SK-N-MC (cell line): ENCODE data around the gene CDC42BPG.

Experiments used
- EZH2 ChIP-seq: fragments of 200-600 bp; sonication (generic); IDR thresholded peaks from one replicate; pipeline ENCODE4 v1.6.1; 2017; ENCODE audit warnings: antibody characterized with exemption
- POLR2AphosphoS5 ChIP-seq: IDR thresholded peaks from 2 replicates; pipeline ENCODE4 v1.6.1; 2012; ENCODE audit warnings: mild to moderate bottlenecking, low read depth, low read length, borderline replicate concordance

GRCh38 chr11:64846998-64847666 lies 2.7 kb upstream of the CDC42BPG start:
- TF ChIP-seq POLR2AphosphoS5 (no peak), EZH2 (no peak)
